ENCODE data around the gene ABCA4.

DNA sequence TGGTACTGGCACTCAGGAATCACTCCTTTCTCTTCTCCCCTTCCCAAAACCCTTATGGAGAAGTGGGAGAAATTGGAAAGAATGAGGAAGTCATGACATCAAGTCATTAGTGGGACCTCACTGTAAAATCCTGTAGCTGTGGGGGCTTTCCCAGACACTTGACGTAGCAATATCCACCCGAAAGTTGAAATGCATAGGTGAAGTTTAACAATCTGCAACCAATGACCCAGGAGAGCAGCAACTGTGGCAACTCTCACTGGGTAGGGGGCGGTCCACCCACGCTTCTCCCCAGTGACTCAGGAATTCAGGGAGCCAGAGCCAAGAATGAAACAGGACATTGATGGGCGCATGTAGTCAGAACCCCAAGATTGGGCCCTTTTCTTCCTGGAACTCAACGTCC, 27.0 kb downstream of the ABCA4 start:
- TF ChIP-seq, protein P1, sequence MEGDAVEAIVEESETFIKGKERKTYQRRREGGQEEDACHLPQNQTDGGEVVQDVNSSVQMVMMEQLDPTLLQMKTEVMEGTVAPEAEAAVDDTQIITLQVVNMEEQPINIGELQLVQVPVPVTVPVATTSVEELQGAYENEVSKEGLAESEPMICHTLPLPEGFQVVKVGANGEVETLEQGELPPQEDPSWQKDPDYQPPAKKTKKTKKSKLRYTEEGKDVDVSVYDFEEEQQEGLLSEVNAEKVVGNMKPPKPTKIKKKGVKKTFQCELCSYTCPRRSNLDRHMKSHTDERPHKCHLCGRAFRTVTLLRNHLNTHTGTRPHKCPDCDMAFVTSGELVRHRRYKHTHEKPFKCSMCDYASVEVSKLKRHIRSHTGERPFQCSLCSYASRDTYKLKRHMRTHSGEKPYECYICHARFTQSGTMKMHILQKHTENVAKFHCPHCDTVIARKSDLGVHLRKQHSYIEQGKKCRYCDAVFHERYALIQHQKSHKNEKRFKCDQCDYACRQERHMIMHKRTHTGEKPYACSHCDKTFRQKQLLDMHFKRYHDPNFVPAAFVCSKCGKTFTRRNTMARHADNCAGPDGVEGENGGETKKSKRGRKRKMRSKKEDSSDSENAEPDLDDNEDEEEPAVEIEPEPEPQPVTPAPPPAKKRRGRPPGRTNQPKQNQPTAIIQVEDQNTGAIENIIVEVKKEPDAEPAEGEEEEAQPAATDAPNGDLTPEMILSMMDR (IDR thresholded peaks at IDR 0.05; ENCODE audit: low read length): no peak
- TF ChIP-seq EZH2 (optimal IDR thresholded peaks at IDR 0.05; ENCODE audit: low read depth, low read length) (no peak), EZH2phosphoT487 (IDR thresholded peaks at IDR 0.05; ENCODE audit: low read length) (no peak)
